ENCODE measurements around the gene TRAK2. TPM values are rescaled to one million over a fixed set of nuclear protein-coding genes. Genes with fewer than 3 reads are reported as not detected.

Gene TRAK2
- polyA plus RNA-seq, 1 of the 3 experiments (the other 2 are of a cell fraction): 10.4 TPM

GRCh38 chr2:201343559-201343958 is 107.7 kb downstream of the TRAK2 start:
- Histone ChIP-seq H3K4me1 (ENCODE audit: control insufficient read depth in 1 of 2, insufficient read depth in 2 of 2, low read depth in 1 of 2, low read length in 1 of 2) (no peaks in the 10 kb centered on the region), H3K9me3 (0 out of 2 replicates have a peak, but pooled peaks cover 3% of the 10 kb centered on the region), H3K27ac (ENCODE audit: low read depth in 2 of 2, low read length in 1 of 2) (no peak overlapping the region), H3K4me2 (no peak overlapping the region), H3K79me2 (ENCODE audit: insufficient read depth) (no peaks in the 10 kb centered on the region), H3K36me3 (replicated peaks in 1 of 2; ENCODE audit: control insufficient read depth in 1 of 2, insufficient read depth in 2 of 2, low read length in 1 of 2) (peaks cover 6 to 8% of the 10 kb centered on the region in 2 experiments), H3F3A (replicated peaks; ENCODE audit: insufficient read depth) (no peaks in the 10 kb centered on the region), H3K4me3 (ENCODE audit: low read depth in 2 of 2, low read length in 1 of 2) (no peak overlapping the region), H4K20me1 (ENCODE audit: insufficient read depth) (no peaks in the 10 kb centered on the region), H2AFZ (ENCODE audit: low read depth) (no peak overlapping the region), H3K27me3 (ENCODE audit: insufficient read depth) (no peaks in the 10 kb centered on the region), H3K9ac (no peak overlapping the region), H3K9me2 (no peaks in the 10 kb centered on the region)
- 91% methylated on average over 2 of the region's 2 CpGs for WGBS (ENCODE audit: low lambda C conversion rate)
- DNase-seq: no peak
- TF ChIP-seq TAF1 (IDR thresholded peaks at IDR 0.05; ENCODE audit: borderline replicate concordance, low read depth, low read length) (no peak), USF2 (IDR thresholded peaks at IDR 0.05; ENCODE audit: borderline replicate concordance, low read depth, low read length) (no peak), USF1 (IDR thresholded peaks at IDR 0.05; ENCODE audit: borderline replicate concordance, low read depth) (no peak), TEAD4 (IDR thresholded peaks at IDR 0.05; ENCODE audit: borderline replicate concordance, insufficient read depth) (no peak), JUND (IDR thresholded peaks at IDR 0.05) (no peak)
- CTCF ChIA-PET: no interaction called here
- POLR2A ChIA-PET: no interaction called here

GRCh38 chr2:201342923-201343322 is 108.3 kb downstream of the TRAK2 start:
- 90% methylated on average over 2 of the region's 2 CpGs for WGBS (ENCODE audit: low lambda C conversion rate)
- Histone ChIP-seq H3K36me3 (replicated peaks in 1 of 2; ENCODE audit: control insufficient read depth in 1 of 2, insufficient read depth in 2 of 2, low read length in 1 of 2) (peaks cover 6% of the 10 kb centered on the region in 2 experiments), H3F3A (replicated peaks; ENCODE audit: insufficient read depth) (no peaks in the 10 kb centered on the region), H4K20me1 (ENCODE audit: insufficient read depth) (no peaks in the 10 kb centered on the region), H3K79me2 (ENCODE audit: insufficient read depth) (no peaks in the 10 kb centered on the region), H2AFZ (ENCODE audit: low read depth) (no peak overlapping the region), H3K9me3 (0 out of 2 replicates have a peak, but pooled peaks cover 3% of the 10 kb centered on the region), H3K27ac (ENCODE audit: low read depth in 2 of 2, low read length in 1 of 2) (no peak overlapping the region), H3K4me3 (ENCODE audit: low read depth in 2 of 2, low read length in 1 of 2) (no peak overlapping the region), H3K4me1 (ENCODE audit: control insufficient read depth in 1 of 2, insufficient read depth in 2 of 2, low read depth in 1 of 2, low read length in 1 of 2) (no peaks in the 10 kb centered on the region), H3K9ac (no peak overlapping the region), H3K4me2 (no peak overlapping the region), H3K9me2 (no peaks in the 10 kb centered on the region), H3K27me3 (ENCODE audit: insufficient read depth) (no peaks in the 10 kb centered on the region)
- DNase-seq: no peak
- no peak for TF ChIP-seq USF1 (IDR thresholded peaks at IDR 0.05; ENCODE audit: borderline replicate concordance, low read depth)
- TF ChIP-seq, protein P1, sequence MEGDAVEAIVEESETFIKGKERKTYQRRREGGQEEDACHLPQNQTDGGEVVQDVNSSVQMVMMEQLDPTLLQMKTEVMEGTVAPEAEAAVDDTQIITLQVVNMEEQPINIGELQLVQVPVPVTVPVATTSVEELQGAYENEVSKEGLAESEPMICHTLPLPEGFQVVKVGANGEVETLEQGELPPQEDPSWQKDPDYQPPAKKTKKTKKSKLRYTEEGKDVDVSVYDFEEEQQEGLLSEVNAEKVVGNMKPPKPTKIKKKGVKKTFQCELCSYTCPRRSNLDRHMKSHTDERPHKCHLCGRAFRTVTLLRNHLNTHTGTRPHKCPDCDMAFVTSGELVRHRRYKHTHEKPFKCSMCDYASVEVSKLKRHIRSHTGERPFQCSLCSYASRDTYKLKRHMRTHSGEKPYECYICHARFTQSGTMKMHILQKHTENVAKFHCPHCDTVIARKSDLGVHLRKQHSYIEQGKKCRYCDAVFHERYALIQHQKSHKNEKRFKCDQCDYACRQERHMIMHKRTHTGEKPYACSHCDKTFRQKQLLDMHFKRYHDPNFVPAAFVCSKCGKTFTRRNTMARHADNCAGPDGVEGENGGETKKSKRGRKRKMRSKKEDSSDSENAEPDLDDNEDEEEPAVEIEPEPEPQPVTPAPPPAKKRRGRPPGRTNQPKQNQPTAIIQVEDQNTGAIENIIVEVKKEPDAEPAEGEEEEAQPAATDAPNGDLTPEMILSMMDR (IDR thresholded peaks at IDR 0.05): no peak
- no peak for TF ChIP-seq RAD21 (IDR thresholded peaks at IDR 0.05; ENCODE audit: low read length)
- TF ChIP-seq, protein P2, sequence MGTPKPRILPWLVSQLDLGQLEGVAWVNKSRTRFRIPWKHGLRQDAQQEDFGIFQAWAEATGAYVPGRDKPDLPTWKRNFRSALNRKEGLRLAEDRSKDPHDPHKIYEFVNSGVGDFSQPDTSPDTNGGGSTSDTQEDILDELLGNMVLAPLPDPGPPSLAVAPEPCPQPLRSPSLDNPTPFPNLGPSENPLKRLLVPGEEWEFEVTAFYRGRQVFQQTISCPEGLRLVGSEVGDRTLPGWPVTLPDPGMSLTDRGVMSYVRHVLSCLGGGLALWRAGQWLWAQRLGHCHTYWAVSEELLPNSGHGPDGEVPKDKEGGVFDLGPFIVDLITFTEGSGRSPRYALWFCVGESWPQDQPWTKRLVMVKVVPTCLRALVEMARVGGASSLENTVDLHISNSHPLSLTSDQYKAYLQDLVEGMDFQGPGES (IDR thresholded peaks at IDR 0.05; ENCODE audit: low read depth, low read length): no peak
- no peak for TF ChIP-seq MEF2A (IDR thresholded peaks at IDR 0.05; ENCODE audit: borderline replicate concordance, low read depth)
- no peak for TF ChIP-seq RFX5 (IDR thresholded peaks at IDR 0.05; ENCODE audit: low read length)
- TF ChIP-seq EZH2phosphoT487 (IDR thresholded peaks at IDR 0.05; ENCODE audit: borderline replicate concordance, low read depth): no peak
- no peak for TF ChIP-seq GATA2 (CRISPR knock-in tag; IDR thresholded peaks at IDR 0.05)
- no peak for TF ChIP-seq SMC3 (IDR thresholded peaks at IDR 0.05; ENCODE audit: low read depth, low read length)
- no peak for TF ChIP-seq FOXM1 (IDR thresholded peaks at IDR 0.05; ENCODE audit: low read depth)
- no peak for TF ChIP-seq JUND (IDR thresholded peaks at IDR 0.05)
- CTCF ChIA-PET: no interaction called here
- POLR2A ChIA-PET: no interaction called here
